Astrocyte (in vitro differentiated cells and primary cell): Measurements from ENCODE around the gene TMEM101.

Source experiments
- EZH2 ChIP-seq: IDR thresholded peaks from 2 replicates; pipeline ENCODE4 v1.6.1; 2012; ENCODE audit warnings: mild to moderate bottlenecking, low read length, inconsistent platforms; ENCODE audit not compliant: insufficient read depth
- TF ChIP-seq, protein P1 (sequence below): IDR thresholded peaks from 2 replicates; pipeline ENCODE4 v1.5.1; 2011; ENCODE audit warnings: low read depth, mild to moderate bottlenecking, inconsistent platforms, low read length, moderate library complexity; ENCODE audit not compliant: insufficient read depth

DNA sequence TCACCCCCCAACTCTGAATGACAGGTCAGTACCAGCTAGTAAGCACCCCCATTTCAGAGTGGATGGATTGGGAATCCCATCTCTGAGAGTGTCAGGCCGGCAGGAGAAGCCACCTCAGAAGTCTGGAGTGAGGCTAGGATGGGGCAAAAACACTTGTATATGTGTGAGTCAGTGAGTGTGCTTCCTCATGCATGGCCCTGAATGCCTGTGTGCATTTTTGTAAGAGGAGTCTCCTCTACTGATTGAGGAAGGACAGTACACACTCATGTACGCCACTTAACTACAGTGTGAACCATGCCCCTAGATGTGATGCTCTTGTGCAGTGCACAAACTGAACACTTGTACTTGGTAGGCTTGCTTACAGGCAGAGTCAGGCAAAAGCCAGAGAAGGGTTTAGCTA, 32.6 kb downstream of the TMEM101 start:
- TF ChIP-seq, protein P1, sequence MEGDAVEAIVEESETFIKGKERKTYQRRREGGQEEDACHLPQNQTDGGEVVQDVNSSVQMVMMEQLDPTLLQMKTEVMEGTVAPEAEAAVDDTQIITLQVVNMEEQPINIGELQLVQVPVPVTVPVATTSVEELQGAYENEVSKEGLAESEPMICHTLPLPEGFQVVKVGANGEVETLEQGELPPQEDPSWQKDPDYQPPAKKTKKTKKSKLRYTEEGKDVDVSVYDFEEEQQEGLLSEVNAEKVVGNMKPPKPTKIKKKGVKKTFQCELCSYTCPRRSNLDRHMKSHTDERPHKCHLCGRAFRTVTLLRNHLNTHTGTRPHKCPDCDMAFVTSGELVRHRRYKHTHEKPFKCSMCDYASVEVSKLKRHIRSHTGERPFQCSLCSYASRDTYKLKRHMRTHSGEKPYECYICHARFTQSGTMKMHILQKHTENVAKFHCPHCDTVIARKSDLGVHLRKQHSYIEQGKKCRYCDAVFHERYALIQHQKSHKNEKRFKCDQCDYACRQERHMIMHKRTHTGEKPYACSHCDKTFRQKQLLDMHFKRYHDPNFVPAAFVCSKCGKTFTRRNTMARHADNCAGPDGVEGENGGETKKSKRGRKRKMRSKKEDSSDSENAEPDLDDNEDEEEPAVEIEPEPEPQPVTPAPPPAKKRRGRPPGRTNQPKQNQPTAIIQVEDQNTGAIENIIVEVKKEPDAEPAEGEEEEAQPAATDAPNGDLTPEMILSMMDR, result no peak
- TF ChIP-seq EZH2, result no peak
